HG03442 (cell line): ENCODE results near the gene KLC1.

Source experiments
- ATAC-seq: cut with Tn5 transposase; IDR thresholded peaks from one replicate; pipeline ENCODE4 v1.9.1; 2021; ENCODE audit warnings: mild to moderate bottlenecking, moderate library complexity; ENCODE audit not compliant: unreplicated experiment

The KLC1 gene

GRCh38 chr14:103702497-103703432, 73.8 kb downstream of the KLC1 start:
- ATAC-seq = no peak

- no peak for ATAC-seq
Observed at GRCh38 chr14:103703433-103704385, 74.7 kb downstream of the KLC1 start.

GRCh38 chr14:103704708-103705107, 75.7 kb downstream of the KLC1 start:
- no peak for ATAC-seq

GRCh38 chr14:103705118-103705503, 76.1 kb downstream of the KLC1 start:
- ATAC-seq = no peak

GRCh38 chr14:103705504-103706284, 76.7 kb downstream of the KLC1 start:
- ATAC-seq = no peak

GRCh38 chr14:103706551-103707328, 77.7 kb downstream of the KLC1 start:
- no peak for ATAC-seq

- no peak for ATAC-seq
Observed at GRCh38 chr14:103707329-103708263, 78.6 kb downstream of the KLC1 start.

GRCh38 chr14:103708750-103709187, 79.8 kb downstream of the KLC1 start:
- no peak for ATAC-seq

- no peak for ATAC-seq
Observed at GRCh38 chr14:103709814-103710213, 80.8 kb downstream of the KLC1 start.

- no peak for ATAC-seq
Observed at GRCh38 chr14:103710771-103711377, 81.9 kb downstream of the KLC1 start.

- no peak for ATAC-seq
Observed at GRCh38 chr14:103711516-103712431, 82.8 kb downstream of the KLC1 start.

- no peak for ATAC-seq
Observed at GRCh38 chr14:103712633-103713247, 83.7 kb downstream of the KLC1 start.

- no peak for ATAC-seq
Observed at GRCh38 chr14:103713304-103714062, 84.5 kb downstream of the KLC1 start.

GRCh38 chr14:103714063-103714724, 85.2 kb downstream of the KLC1 start:
- no peak for ATAC-seq
